H1 (cell line): ENCODE measurements around the gene PLEKHB1. TPM values are rescaled to one million over a fixed set of nuclear protein-coding genes. Genes with fewer than 3 reads are reported as not detected.

Source experiments
- CTCF ChIA-PET: fragments of 300-600 bp; sonication (Branson Sonifier 250); formaldehyde crosslinking; loops from one replicate; lab custom pipeline; 2021; ENCODE audit not compliant: partially characterized antibody; lab: Charles Lee
- POLR2A ChIA-PET: fragments of 300-600 bp; sonication (Branson Sonifier 250); formaldehyde crosslinking; loops from one replicate; lab custom pipeline; 2021; ENCODE audit warnings: inconsistent platforms; ENCODE audit not compliant: partially characterized antibody; lab: Charles Lee
- DNase-seq, 2 experiments: peaks; one replicate each; pipeline versions ENCODE4 v3.0.0 to v3.0.0-alpha.2; 2010 to 2022; ENCODE audit warnings: low spot score in 2 of 2, low read depth in 1 of 2, mixed read lengths in 1 of 2
- FAIRE-seq: peaks from 2 replicates; lab custom pipeline; 2011; peaks lifted over from hg19 to GRCh38; lab: Jason Lieb, UNC
- H2AFZ ChIP-seq: 2 replicates; pipeline ENCODE4 v1.8.1; 2012; ENCODE audit warnings: low read length, inconsistent platforms
- H2AK5ac ChIP-seq: 2 replicates; pipeline ENCODE4 v1.6.1; 2013; ENCODE audit warnings: low read depth, low read length
- H2BK120ac ChIP-seq: replicated peaks from 2 replicates; pipeline ENCODE3; 2013; ENCODE audit warnings: low read depth, low read length, inconsistent platforms
- H2BK12ac ChIP-seq: 2 replicates; pipeline ENCODE4 v1.6.1; 2013; ENCODE audit warnings: low read depth, low read length
- H2BK15ac ChIP-seq: 2 replicates; pipeline ENCODE4 v1.6.1; 2013; ENCODE audit warnings: low read length
- H2BK20ac ChIP-seq: 2 replicates; pipeline ENCODE4 v1.6.1; 2013; ENCODE audit warnings: low read length
- H2BK5ac ChIP-seq: 2 replicates; pipeline ENCODE4 v1.6.1; 2013; ENCODE audit warnings: low read depth, low read length
- H3K14ac ChIP-seq: 2 replicates; pipeline ENCODE4 v1.6.1; 2013; ENCODE audit warnings: inconsistent platforms; ENCODE audit not compliant: insufficient read length
- H3K18ac ChIP-seq: 2 replicates; pipeline ENCODE4 v1.6.1; 2013; ENCODE audit warnings: low read length; ENCODE audit errors: extremely low read depth
- H3K23ac ChIP-seq: 2 replicates; pipeline ENCODE4 v1.6.1; 2013; ENCODE audit warnings: inconsistent platforms; ENCODE audit not compliant: insufficient read length
- H3K23me2 ChIP-seq: 2 replicates; pipeline ENCODE4 v1.6.1; 2013; ENCODE audit warnings: low read depth, low read length
- H3K27ac ChIP-seq: 2 replicates; pipeline ENCODE4 v1.6.1; 2011; ENCODE audit warnings: low read depth, low read length, inconsistent platforms
- H3K27me3 ChIP-seq, 4 experiments: replicated peaks in 1 of 4; 1 replicate in 1 of 4; 2 replicates in 3 of 4; pipeline versions ENCODE4 v1.6.1 to v1.8.1; 2011 to 2013; ENCODE audit warnings: low read length in 3 of 4, mild to moderate bottlenecking in 3 of 4, inconsistent platforms in 2 of 4, mixed read lengths in 2 of 4, moderate library complexity in 1 of 4; ENCODE audit not compliant: control insufficient read depth in 3 of 4, insufficient read depth in 3 of 4; ENCODE audit errors: extremely low read depth in 1 of 4
- H3K36me3 ChIP-seq, 4 experiments: 2 replicates each; pipeline versions ENCODE4 v1.6.1 to v1.8.1; 2011 to 2013; ENCODE audit warnings: mild to moderate bottlenecking in 4 of 4, low read length in 3 of 4, moderate library complexity in 2 of 4, control low read depth in 1 of 4, inconsistent platforms in 1 of 4; ENCODE audit not compliant: insufficient read depth in 4 of 4, control insufficient read depth in 2 of 4
- H3K4ac ChIP-seq: replicated peaks from 2 replicates; pipeline ENCODE3; 2013; ENCODE audit warnings: low read length, low read depth, mixed read lengths, inconsistent platforms; ENCODE audit not compliant: insufficient read length
- H3K4me1 ChIP-seq, 4 experiments: replicated peaks in 1 of 4; 1 replicate in 1 of 4; 2 replicates in 3 of 4; pipeline versions ENCODE4 v1.6.1 to v1.8.1; 2011 to 2013; ENCODE audit warnings: low read length in 3 of 4, inconsistent platforms in 2 of 4, mixed read lengths in 1 of 4; ENCODE audit not compliant: insufficient read depth in 4 of 4, control insufficient read depth in 3 of 4
- H3K4me2 ChIP-seq, 2 experiments: 2 replicates each; pipeline versions ENCODE4 v1.6.1 to v1.8.1; 2011 to 2013; ENCODE audit warnings: low read depth in 2 of 2, low read length in 2 of 2, control low read depth in 1 of 2, inconsistent platforms in 1 of 2, mild to moderate bottlenecking in 1 of 2; ENCODE audit not compliant: insufficient read depth in 1 of 2
- H3K4me3 ChIP-seq, 4 experiments: fragments of 200-600, 300-600 bp in 1 of 4; sonication (generic), shearing (Covaris generic), sonication (Bioruptor Twin) in 1 of 4; 2 replicates each; pipeline versions ENCODE4 v1.5.1 to v1.8.1; 2011 to 2016; ENCODE audit warnings: low read length in 4 of 4, low read depth in 3 of 4, control low read depth in 2 of 4, inconsistent platforms in 2 of 4, mild to moderate bottlenecking in 2 of 4, mixed read lengths in 1 of 4, moderate library complexity in 1 of 4; ENCODE audit not compliant: insufficient read depth in 2 of 4; ENCODE audit errors: extremely low read depth in 1 of 4
- H3K56ac ChIP-seq: replicated peaks from 2 replicates; pipeline ENCODE3; 2013; ENCODE audit warnings: low read depth, mild to moderate bottlenecking, mixed read lengths, low read length, inconsistent platforms; ENCODE audit not compliant: insufficient read length
- H3K79me1 ChIP-seq: 2 replicates; pipeline ENCODE4 v1.6.1; 2013; ENCODE audit warnings: low read depth, low read length, control low read depth
- H3K79me2 ChIP-seq, 2 experiments: 2 replicates each; pipeline versions ENCODE4 v1.6.1 to v1.8.1; 2012 to 2013; ENCODE audit warnings: low read length in 2 of 2, mild to moderate bottlenecking in 2 of 2, inconsistent platforms in 1 of 2; ENCODE audit not compliant: insufficient read depth in 2 of 2, control insufficient read depth in 1 of 2
- H3K9ac ChIP-seq, 4 experiments: replicated peaks in 1 of 4; 1 replicate in 1 of 4; 2 replicates in 3 of 4; pipeline versions ENCODE4 v1.6.1 to v1.8.1; 2011 to 2013; ENCODE audit warnings: low read depth in 3 of 4, low read length in 3 of 4, control low read depth in 2 of 4, mild to moderate bottlenecking in 2 of 4, moderate library complexity in 2 of 4, inconsistent platforms in 1 of 4; ENCODE audit errors: extremely low read depth in 1 of 4
- H3K9me3 ChIP-seq, 2 experiments: 2 replicates each; pipeline versions ENCODE4 v1.6.1 to v1.8.1; 2012 to 2013; ENCODE audit warnings: mild to moderate bottlenecking in 2 of 2, moderate library complexity in 2 of 2, control low read depth in 1 of 2, inconsistent platforms in 1 of 2, low read depth in 1 of 2, low read length in 1 of 2, mixed read lengths in 1 of 2; ENCODE audit not compliant: insufficient read depth in 2 of 2
- H4K20me1 ChIP-seq, 2 experiments: replicated peaks in 1 of 2; 2 replicates each; pipeline versions ENCODE3 to v1.8.1; 2011 to 2013; ENCODE audit warnings: inconsistent platforms in 2 of 2, low read length in 2 of 2, mild to moderate bottlenecking in 1 of 2; ENCODE audit not compliant: insufficient read depth in 2 of 2, control insufficient read depth in 1 of 2
- H4K5ac ChIP-seq: 2 replicates; pipeline ENCODE4 v1.6.1; 2013; ENCODE audit warnings: low read length, low read depth, mixed read lengths, inconsistent platforms; ENCODE audit not compliant: insufficient read length
- H4K8ac ChIP-seq: 2 replicates; pipeline ENCODE4 v1.8.0; 2013; ENCODE audit warnings: mild to moderate bottlenecking, moderate library complexity, low read length, inconsistent platforms; ENCODE audit not compliant: insufficient read depth; ENCODE audit errors: extremely low read depth
- H4K91ac ChIP-seq: replicated peaks from 2 replicates; pipeline ENCODE3; 2013; ENCODE audit warnings: low read length, mixed read lengths, inconsistent platforms; ENCODE audit not compliant: insufficient read length
- CEBPB ChIP-seq: IDR thresholded peaks from 2 replicates; pipeline ENCODE4 v1.6.1; 2012; ENCODE audit warnings: low read depth, low read length
- SIRT6 ChIP-seq: IDR thresholded peaks from one replicate; pipeline ENCODE4 v1.7.1; 2012; ENCODE audit warnings: low read length, inconsistent platforms
- WGBS, 2 experiments: shearing (Covaris generic) in 1 of 2; methylation state at CpG; one replicate each; pipeline versions ENCODE4 v1.1.6 to v1.1.7; 2013 to 2015; ENCODE audit warnings: low lambda C conversion rate in 2 of 2, mixed read lengths in 2 of 2, inconsistent platforms in 1 of 2, low coverage in 1 of 2, missing lambda C conversion rate in 1 of 2; ENCODE audit not compliant: insufficient replicate concordance in 2 of 2, insufficient coverage in 1 of 2, insufficient read length in 1 of 2; ENCODE audit errors: extremely low coverage in 1 of 2, missing lambda C conversion rate in 1 of 2; 5-methylcytosine and 5-hydroxymethylcytosine counted together
- polyA plus RNA-seq, 7 experiments: library from polyadenylated mRNA; depleted of rRNA in 3 of 7; stranded (reverse) in 5 of 7; unstranded in 2 of 7; fragments of >200 nt in 5 of 7; fragments of 200-250 nt in 2 of 7; gene quantifications; 1 replicate in 5 of 7; 2 replicates in 1 of 7; 4 replicates in 1 of 7; pipeline versions ENCODE4 v1.2.1 to v1.2.3, GENCODE V29; 2011 to 2013; ENCODE audit warnings: missing spikeins in 2 of 7, mixed read lengths in 2 of 7
- total RNA-seq: library from RNA; stranded (reverse); fragmentation: NEBNext Ultra II Directional; extraction: Animal tissue kit (Norgen Biotek cat#: 25700); gene quantifications from 2 replicates; pipeline ENCODE4 v1.2.1, GENCODE V29; 2021

The PLEKHB1 gene
- total and polyA plus RNA-seq, 2 of the 8 experiments (the other 6 are each of a cell fraction or from before 2014, with no cell fraction given): 14.8 to 24.5 TPM

DNA sequence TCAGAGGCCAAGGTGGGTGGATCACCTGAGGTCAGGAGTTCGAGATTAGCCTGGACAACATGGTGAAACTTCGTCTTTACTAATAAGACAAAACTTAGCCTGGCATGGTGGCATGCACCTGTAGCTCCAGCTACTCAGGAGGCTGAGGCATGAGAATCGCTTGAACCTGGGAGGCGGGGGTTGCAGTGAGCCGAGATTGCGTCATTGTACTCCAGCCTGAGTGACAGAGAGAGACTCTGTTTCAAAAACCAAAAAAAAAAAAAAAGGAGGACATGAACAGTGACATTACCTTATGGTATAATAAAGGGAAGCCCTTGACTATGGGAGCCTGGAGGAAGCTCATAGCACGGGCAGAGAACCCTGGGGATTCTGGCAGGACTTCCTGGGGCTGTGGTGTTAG is 16.5 kb upstream of the PLEKHB1 start:
- Histone ChIP-seq H3K27ac (no peak overlapping the region), H3K9ac (no peak overlapping the region), H2AK5ac (no peak overlapping the region), H4K5ac (no peak overlapping the region), H2BK120ac (no peak overlapping the region), H3K79me1 (no peaks in the 10 kb centered on the region), H2BK15ac (no peak overlapping the region), H3K23ac (no peak overlapping the region), H3K4me2 (no peak overlapping the region), H3K23me2 (no peaks in the 10 kb centered on the region; the same call in 1 of the 2 replicates), H4K91ac (no peak overlapping the region), H4K8ac (no peak overlapping the region), H3K36me3 (no peaks in the 10 kb centered on the region), H3K27me3 (peaks cover 7 to 37% (median 29%) of the 10 kb centered on the region in 4 experiments; a peak in 6 of 7 replicates), H3K14ac (no peak overlapping the region), H3K9me3 (no peaks in the 10 kb centered on the region; a peak in 1 of 4 replicates), H2BK12ac (no peak overlapping the region), H3K4ac (no peak overlapping the region), H3K79me2 (no peaks in the 10 kb centered on the region), H3K56ac (no peak overlapping the region), H2BK20ac (no peak overlapping the region), H2BK5ac (no peak overlapping the region), H3K4me1 (peaks cover 0 to 12% (median 5%) of the 10 kb centered on the region in 4 experiments; a peak in 5 of 7 replicates), H2AFZ (no peak overlapping the region), H4K20me1 (peaks cover 0 to 4% of the 10 kb centered on the region in 2 experiments), H3K4me3 (no peak overlapping the region), H3K18ac (no peak overlapping the region; the same call in 1 of the 2 replicates)
- CTCF ChIA-PET: interaction anchor here (1.3 to 26.0 kb wide), 2 partner anchors 19 to 242 kb away, joined by 4 to 653 read pairs; partner anchors contain the start of gene PLEKHB1
- DNase-seq: no peak
- TF ChIP-seq CEBPB (peak; percentile 85), SIRT6 (no peak)
- FAIRE-seq: no peak
- POLR2A ChIA-PET: interaction anchor here (1.3 to 4.1 kb wide), 2 partner anchors 17 to 31 kb away, joined by 5 to 31 read pairs; partner anchors contain the start of gene PLEKHB1
- WGBS, 2 experiments: 68% methylated on average over 7 of the region's 7 CpGs; no CpG with 5 or more reads in 1 of the 2 experiments
